HG02588 (cell line): ENCODE results near the gene R3HCC1L.

Experiments used
- ATAC-seq: cut with Tn5 transposase; IDR thresholded peaks from one replicate; pipeline ENCODE4 v1.9.1; 2021; ENCODE audit warnings: mild to moderate bottlenecking, moderate library complexity; ENCODE audit not compliant: unreplicated experiment

The R3HCC1L gene

GRCh38 chr10:98257961-98258360 is 123.5 kb downstream of the R3HCC1L start:
- ATAC-seq: no peak

GRCh38 chr10:98258683-98259454 is 124.4 kb downstream of the R3HCC1L start:
- no peak for ATAC-seq

GRCh38 chr10:98259606-98260315 is 125.3 kb downstream of the R3HCC1L start:
- ATAC-seq: no peak

GRCh38 chr10:98260350-98260749 is 125.9 kb downstream of the R3HCC1L start:
- no peak for ATAC-seq

GRCh38 chr10:98260752-98261151 is 126.3 kb downstream of the R3HCC1L start:
- no peak for ATAC-seq

GRCh38 chr10:98261436-98262277 is 127.2 kb downstream of the R3HCC1L start:
- no peak for ATAC-seq

GRCh38 chr10:98262571-98262970 is 128.1 kb downstream of the R3HCC1L start:
- no peak for ATAC-seq

GRCh38 chr10:98263088-98263487 is 128.6 kb downstream of the R3HCC1L start:
- ATAC-seq: no peak

- ATAC-seq: no peak
These were observed 130.1 kb downstream of the R3HCC1L start for GRCh38 chr10:98264378-98265065.

- no peak for ATAC-seq
These were observed 131.2 kb downstream of the R3HCC1L start for GRCh38 chr10:98265403-98266378.

GRCh38 chr10:98266647-98267046 is 132.2 kb downstream of the R3HCC1L start:
- no peak for ATAC-seq

GRCh38 chr10:98267069-98267893 is 132.8 kb downstream of the R3HCC1L start:
- no peak for ATAC-seq

- no peak for ATAC-seq
These were observed 133.6 kb downstream of the R3HCC1L start, which contains the start of gene LOXL4 for GRCh38 chr10:98267894-98268693. Gene LOXL4 (minus strand): TSS chr10:98268194. CDS start chr10:98263019, 5,175 bp downstream.

- no peak for ATAC-seq
These were observed 134.4 kb downstream of the R3HCC1L start for GRCh38 chr10:98268694-98269431.

- ATAC-seq: no peak
These were observed 135.0 kb downstream of the R3HCC1L start for GRCh38 chr10:98269435-98269912.

- ATAC-seq: no peak
These were observed 135.8 kb downstream of the R3HCC1L start for GRCh38 chr10:98270073-98270740.
